Measurements from ENCODE around the gene USP47. TPM values are rescaled to one million over a fixed set of nuclear protein-coding genes. Genes with fewer than 3 reads are reported as not detected.

Gene USP47
- total and polyA plus RNA-seq, 7 donors, result 10.6 to 105 (median 84.9) TPM

GRCh38 chr11:11982461-11982860 is 140.7 kb downstream of the USP47 start:
- peak; percentile 57 for DNase-seq
- no peak for TF ChIP-seq POLR2AphosphoS5 (IDR thresholded peaks at IDR 0.05)
- TF ChIP-seq EP300 (IDR thresholded peaks at IDR 0.05), result no peak
- TF ChIP-seq POLR2A (IDR thresholded peaks at IDR 0.05), result no peak
- TF ChIP-seq, protein P1, sequence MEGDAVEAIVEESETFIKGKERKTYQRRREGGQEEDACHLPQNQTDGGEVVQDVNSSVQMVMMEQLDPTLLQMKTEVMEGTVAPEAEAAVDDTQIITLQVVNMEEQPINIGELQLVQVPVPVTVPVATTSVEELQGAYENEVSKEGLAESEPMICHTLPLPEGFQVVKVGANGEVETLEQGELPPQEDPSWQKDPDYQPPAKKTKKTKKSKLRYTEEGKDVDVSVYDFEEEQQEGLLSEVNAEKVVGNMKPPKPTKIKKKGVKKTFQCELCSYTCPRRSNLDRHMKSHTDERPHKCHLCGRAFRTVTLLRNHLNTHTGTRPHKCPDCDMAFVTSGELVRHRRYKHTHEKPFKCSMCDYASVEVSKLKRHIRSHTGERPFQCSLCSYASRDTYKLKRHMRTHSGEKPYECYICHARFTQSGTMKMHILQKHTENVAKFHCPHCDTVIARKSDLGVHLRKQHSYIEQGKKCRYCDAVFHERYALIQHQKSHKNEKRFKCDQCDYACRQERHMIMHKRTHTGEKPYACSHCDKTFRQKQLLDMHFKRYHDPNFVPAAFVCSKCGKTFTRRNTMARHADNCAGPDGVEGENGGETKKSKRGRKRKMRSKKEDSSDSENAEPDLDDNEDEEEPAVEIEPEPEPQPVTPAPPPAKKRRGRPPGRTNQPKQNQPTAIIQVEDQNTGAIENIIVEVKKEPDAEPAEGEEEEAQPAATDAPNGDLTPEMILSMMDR (IDR thresholded peaks at IDR 0.05), result no peak
- Histone ChIP-seq H3K9me3 (no peaks in the 10 kb centered on the region), H3K4me3 (no peak overlapping the region), H3K4me1 (peaks cover 0 to 34% (median 26%) of the 10 kb centered on the region in 4 donors), H3K36me3 (no peaks in the 10 kb centered on the region), H3K27ac (peak overlapping the region in 1 of 4 donors; percentile 2), H3K27me3 (no peaks in the 10 kb centered on the region)
- 95 to 96% methylated on average over 10 of the region's 10 CpGs for WGBS, 2 donors
- intact Hi-C loops (cut with DNase I), result no loop called here

- H3K27ac ChIP-seq, result no peak overlapping the region
- intact Hi-C loops (cut with DNase I), result no loop called here
- TF ChIP-seq EP300 (IDR thresholded peaks at IDR 0.05) (no peak), POLR2A (IDR thresholded peaks at IDR 0.05) (no peak), POLR2AphosphoS5 (IDR thresholded peaks at IDR 0.05) (no peak)
- TF ChIP-seq, protein P1 (IDR thresholded peaks at IDR 0.05), result no peak
- H3K9me3 ChIP-seq, result no peaks in the 10 kb centered on the region
- no peak overlapping the region for H3K4me3 ChIP-seq
- H3K27me3 ChIP-seq, result no peaks in the 10 kb centered on the region
- 86 to 90% methylated on average over 2 of the region's 2 CpGs for WGBS, 2 donors
- H3K36me3 ChIP-seq, result no peaks in the 10 kb centered on the region
- no peak for DNase-seq
- H3K4me1 ChIP-seq, result peaks cover 0 to 34% (median 26%) of the 10 kb centered on the region in 4 donors
Measured at GRCh38 chr11:11982975-11983374, 141.2 kb downstream of the USP47 start.

DNA sequence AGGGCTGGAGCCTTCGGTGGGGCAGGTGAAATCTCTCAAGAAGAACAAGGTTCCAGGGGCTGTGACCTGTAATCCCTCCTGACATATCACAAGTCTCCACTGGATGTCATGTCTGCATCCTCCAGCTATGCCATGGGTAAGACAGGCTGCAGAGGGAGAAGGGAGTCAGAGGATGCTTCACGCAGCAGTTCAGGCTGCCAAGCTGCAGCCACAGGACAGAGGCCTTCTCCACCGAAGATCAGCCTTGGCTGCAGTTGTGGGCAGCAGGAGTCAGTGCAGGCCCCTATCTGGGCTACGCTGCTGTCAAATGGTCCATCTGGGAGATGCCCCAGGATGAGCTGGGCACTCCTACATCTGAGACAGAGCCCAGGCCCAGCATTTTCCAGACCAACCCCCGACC is 141.7 kb downstream of the USP47 start:
- Histone ChIP-seq H3K4me1 (peaks cover 0 to 38% (median 27%) of the 10 kb centered on the region in 4 donors), H3K27ac (no peak overlapping the region), H3K9me3 (no peaks in the 10 kb centered on the region), H3K4me3 (no peak overlapping the region), H3K27me3 (no peaks in the 10 kb centered on the region), H3K36me3 (no peaks in the 10 kb centered on the region)
- WGBS, 2 donors, result 75 to 84% methylated on average over 5 of the region's 5 CpGs
- DNase-seq, result peak; percentile 43
- intact Hi-C loops (cut with DNase I), result no loop called here
- TF ChIP-seq EP300 (IDR thresholded peaks at IDR 0.05) (no peak), POLR2AphosphoS5 (IDR thresholded peaks at IDR 0.05) (no peak), POLR2A (IDR thresholded peaks at IDR 0.05) (no peak)
- TF ChIP-seq, protein P1 (IDR thresholded peaks at IDR 0.05), result no peak

DNA sequence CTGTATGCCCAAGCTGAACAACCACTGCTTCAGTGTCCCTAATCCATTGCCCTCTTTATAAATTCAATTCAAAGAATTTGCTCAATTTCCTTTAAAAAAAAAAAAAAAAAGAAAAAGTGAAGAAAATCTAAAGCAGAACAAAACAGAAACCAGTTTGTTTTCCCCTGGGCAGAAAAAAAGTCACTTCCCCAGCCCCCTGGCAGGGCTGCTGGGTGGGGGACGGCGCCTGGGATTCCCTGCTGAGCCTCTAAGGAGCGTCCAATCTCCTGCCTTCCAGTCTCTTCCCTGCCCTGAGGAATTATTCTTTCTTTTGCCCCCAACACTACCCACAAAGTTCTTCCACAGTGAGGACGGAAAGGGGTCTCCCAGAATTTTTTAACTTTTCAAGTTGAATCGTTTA is 142.8 kb downstream of the USP47 start:
- peaks cover 0 to 35% (median 21%) of the 10 kb centered on the region in 4 donors for H3K4me1 ChIP-seq

More for the DNA sequence above, 142.8 kb downstream of the USP47 start:
- Histone ChIP-seq H3K27ac (peak overlapping the region in 1 of 4 donors; percentile 19), H3K36me3 (no peaks in the 10 kb centered on the region), H3K4me3 (no peak overlapping the region), H3K27me3 (no peaks in the 10 kb centered on the region), H3K9me3 (no peaks in the 10 kb centered on the region)
- 62 to 75% methylated on average over 5 of the region's 5 CpGs for WGBS, 2 donors
- peak; percentile 28 for DNase-seq
- TF ChIP-seq EP300 (IDR thresholded peaks at IDR 0.05) (no peak), POLR2A (IDR thresholded peaks at IDR 0.05) (no peak), POLR2AphosphoS5 (IDR thresholded peaks at IDR 0.05) (no peak)
- TF ChIP-seq, protein P1 (IDR thresholded peaks at IDR 0.05), result no peak
- intact Hi-C loops (cut with DNase I), result no loop called here
